Esophagus squamous epithelium (tissue), 4 donors: ENCODE data around the gene BCL7A.
A peak's percentile ranks its signal among the peaks of the same experiment; 100 is the strongest.

Source experiments
- POLR2A ChIP-seq, 4 donors: fragments of 450-650 bp; IDR thresholded peaks; one replicate each; pipeline ENCODE4 v1.6.1; 2017; ENCODE audit warnings: antibody characterized with exemption in 4 of 4, mild to moderate bottlenecking in 4 of 4, moderate library complexity in 3 of 4
- TF ChIP-seq, protein P1 (sequence below), 6 experiments: fragments of 450-650 bp in 4 of 6; fragments of 200-600 bp in 2 of 6; sonication (generic) in 2 of 6; IDR thresholded peaks; one replicate each; pipeline ENCODE4 v1.5.1; 2016 to 2019; ENCODE audit warnings: antibody characterized with exemption in 6 of 6, mild to moderate bottlenecking in 4 of 6, moderate library complexity in 4 of 6

DNA sequence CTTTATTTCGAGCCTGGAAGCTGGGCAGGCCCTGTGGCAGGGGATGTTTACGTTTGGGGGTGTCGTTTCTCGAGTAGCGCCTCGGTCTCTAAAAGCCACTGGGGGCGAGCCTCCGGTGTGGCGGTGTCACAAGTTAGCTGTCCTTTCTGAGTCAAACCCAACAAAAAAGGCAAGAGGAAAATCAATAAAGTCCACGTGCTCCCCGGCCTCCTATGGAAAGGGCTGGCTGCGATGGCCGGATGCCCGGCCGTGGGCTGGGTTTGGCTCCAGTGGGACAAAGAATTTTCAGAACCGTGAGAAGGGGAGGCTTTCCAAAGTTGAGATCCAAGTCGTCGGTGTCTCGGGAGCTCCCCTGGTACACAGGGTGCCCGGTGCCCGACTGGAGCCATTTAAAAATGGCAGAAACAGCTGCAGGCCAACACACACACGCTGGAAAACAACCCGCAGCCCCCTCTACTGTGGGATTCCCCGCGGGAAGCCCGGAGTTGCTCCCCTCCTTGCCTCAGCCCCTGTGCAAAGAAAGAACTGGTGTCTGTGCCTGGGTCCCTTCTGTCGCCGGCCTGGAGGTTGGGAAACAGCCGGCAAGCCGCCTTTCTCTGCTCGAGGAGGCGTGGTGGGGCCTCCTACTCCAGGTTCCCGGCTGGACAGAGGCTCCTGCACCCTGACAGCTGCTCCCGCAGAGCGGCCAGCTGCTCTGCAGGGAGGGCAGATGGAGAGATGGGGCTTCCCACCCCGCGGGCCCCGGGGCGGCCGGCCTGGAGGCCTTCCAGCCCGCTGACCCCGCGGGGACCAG is 1.9 kb downstream of the BCL7A start:
- TF ChIP-seq, protein P1, sequence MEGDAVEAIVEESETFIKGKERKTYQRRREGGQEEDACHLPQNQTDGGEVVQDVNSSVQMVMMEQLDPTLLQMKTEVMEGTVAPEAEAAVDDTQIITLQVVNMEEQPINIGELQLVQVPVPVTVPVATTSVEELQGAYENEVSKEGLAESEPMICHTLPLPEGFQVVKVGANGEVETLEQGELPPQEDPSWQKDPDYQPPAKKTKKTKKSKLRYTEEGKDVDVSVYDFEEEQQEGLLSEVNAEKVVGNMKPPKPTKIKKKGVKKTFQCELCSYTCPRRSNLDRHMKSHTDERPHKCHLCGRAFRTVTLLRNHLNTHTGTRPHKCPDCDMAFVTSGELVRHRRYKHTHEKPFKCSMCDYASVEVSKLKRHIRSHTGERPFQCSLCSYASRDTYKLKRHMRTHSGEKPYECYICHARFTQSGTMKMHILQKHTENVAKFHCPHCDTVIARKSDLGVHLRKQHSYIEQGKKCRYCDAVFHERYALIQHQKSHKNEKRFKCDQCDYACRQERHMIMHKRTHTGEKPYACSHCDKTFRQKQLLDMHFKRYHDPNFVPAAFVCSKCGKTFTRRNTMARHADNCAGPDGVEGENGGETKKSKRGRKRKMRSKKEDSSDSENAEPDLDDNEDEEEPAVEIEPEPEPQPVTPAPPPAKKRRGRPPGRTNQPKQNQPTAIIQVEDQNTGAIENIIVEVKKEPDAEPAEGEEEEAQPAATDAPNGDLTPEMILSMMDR (IDR thresholded peaks at IDR 0.05), result no peak
- peak in 1 of 4 donors; percentile 17 for TF ChIP-seq POLR2A (IDR thresholded peaks at IDR 0.05)
